Activated CD4-positive, alpha-beta T cell treated with anti-CD3 and anti-CD28 coated beads for 1 hour (primary cell): ENCODE results near the gene LGI4.
"Not testable (repeated sequence)": the region's sequence is repeated elsewhere in the genome, so short reads cannot be mapped to it uniquely, and the experiment has no call there.

ENCODE experiments used
- DNase-seq: peaks from one replicate; pipeline ENCODE4 v3.0.0-alpha.2; 2020

LGI4 gene

DNA sequence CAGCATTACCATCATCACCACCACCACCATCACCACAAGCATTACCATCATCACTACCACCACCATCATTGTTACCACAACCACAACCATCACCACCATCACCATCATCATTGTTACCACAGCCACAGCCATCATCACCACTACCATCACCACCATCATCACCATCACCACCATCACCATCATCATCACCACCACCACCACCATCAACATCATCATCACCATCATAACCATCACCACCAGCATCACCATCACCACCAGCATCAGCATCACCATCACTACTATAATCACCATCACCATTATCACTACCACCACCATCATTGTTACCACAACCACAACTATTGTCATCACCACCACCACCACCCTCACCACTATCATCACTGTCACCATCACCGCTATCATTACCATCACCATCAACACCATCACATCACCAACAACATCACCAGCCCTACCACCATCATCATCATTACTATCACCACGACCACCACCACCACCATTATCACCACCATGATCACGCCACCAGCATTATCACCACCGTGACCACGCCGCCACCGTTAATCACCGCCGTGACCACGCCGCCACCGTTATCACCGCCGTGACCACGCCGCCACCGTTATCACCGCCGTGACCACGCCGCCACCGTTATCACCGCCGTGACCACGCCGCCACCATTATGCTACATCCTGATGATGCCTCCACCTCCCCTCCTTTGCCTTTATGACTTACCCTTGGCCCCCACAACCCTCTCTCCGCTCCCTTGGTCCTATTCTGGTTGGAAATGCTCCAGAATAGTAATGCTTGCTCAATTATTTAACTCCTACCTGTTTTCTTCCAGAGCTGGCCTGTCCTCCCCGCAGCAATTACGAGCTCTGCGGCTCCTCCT lies 29.2 kb downstream of the LGI4 start:
- DNase-seq: no peak

DNA sequence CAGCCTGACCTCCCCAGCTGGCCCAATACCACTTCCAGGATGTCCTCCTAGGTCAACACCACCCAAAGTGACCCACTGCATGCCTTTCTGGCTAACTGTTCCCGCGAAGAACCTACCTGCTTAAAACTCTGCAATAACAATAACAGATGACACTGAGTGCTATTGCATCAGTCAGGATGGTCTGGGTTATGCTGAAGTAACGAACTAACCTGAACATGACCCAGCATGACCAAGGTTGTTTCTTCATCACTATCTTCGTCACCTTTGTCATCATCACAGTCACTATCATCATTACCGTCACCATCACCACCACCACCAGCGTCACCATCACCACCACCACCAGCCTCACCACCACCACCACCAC lies 29.8 kb downstream of the LGI4 start:
- no peak for DNase-seq

DNA sequence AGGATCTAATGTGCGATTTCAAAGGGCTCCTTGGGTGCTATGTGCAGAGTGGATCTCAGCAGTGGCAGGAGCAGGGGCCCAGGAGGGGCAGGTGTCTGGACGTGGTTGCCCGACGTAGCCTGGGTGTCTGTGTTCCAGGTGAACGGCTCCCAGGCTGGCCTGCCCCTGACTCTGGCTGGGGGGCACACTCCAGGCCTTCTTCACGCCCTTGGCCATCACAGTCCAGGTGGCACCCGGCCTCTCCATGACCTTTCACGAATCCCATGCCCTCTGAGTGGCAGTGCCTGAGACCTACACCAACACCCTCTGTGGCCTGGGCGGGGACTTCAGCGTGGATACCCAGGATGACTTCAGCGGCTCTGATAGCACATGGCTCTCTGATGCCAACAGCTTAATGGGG lies 30.5 kb downstream of the LGI4 start:
- no peak for DNase-seq

DNA sequence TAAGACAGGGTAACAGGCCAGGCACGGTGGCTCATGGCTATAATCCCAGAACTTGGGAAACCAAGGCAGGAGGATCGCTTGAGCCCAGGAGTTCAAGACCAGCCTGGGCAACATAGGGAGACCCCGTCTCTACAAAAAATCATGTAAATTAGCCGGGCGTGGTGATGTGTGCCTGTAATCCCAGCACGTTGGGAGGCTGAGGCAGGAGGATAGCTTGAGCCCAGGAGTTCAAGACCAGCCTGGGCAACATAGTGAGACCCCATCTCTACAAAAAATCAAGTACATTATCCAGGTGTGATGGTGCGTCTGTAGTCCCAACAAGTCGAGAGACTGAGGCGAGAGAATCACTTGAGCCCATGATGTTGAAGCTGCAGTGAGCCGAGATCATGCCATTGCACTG lies 31.2 kb downstream of the LGI4 start:
- DNase-seq: not testable (repeated sequence)

DNA sequence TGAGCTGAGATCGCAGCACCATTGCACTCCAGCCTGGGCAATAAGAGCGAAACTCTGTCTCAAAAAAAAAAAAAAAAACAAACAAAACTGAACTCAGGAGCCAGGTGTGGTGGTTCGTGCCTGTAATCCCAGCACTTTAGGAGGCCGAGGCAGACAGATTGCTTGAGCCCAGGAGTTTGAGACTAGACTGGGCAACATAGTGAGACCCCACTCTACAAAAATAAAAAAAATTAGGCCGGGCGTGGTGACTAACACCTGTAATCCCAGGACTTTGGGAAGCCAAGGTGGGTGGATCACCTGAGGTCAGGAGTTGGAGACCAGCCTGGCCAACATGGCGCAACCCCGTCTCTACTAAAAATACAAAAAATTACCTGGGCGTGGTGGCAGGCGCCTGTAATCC lies 32.9 kb downstream of the LGI4 start:
- not testable (repeated sequence) for DNase-seq

DNA sequence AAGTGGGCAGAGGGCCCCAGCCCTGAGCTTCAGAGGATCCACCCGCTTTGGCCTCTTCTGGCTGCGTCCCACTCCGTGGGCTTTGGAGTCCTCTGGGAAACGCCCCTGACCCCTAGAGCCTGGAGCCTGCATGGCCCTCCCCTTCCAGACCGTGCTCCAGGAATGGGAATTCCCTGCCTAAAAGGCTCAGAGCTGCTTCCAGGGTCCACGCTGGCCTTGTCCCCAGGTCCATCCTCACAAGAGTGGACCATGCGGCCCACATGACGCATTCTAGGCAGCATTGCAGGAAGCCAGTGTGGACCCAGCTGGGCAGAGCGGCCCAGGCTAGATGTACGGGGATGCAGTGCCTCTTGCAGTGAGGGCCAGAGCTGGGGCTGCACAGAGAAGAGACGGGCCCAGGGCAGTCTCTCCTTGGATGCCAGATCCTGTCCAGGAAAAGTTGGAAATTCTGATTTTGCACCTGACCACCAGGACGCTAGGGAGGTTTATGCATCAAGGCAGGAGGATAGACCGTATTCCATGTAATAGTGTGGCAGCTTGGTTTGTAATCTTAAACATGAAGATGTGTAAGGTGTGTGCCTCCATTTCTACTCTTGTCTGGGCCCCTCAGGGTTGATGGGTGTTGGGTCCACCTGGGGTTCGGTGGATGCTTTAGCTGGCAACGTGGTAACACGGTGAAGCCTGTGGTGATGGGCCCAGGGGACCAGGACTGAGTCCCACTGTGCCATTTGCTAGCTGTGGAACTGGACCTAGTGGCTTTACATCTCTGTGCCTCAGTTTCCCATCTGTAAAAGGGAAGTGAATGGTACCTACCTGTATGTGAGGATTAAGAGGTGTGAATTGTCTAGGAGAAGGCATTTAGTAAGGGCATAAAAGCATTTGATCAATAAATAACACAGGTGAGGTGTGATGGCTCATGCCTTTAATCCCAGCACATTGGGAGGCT lies 34.0 kb downstream of the LGI4 start:
- DNase-seq: no peak

DNA sequence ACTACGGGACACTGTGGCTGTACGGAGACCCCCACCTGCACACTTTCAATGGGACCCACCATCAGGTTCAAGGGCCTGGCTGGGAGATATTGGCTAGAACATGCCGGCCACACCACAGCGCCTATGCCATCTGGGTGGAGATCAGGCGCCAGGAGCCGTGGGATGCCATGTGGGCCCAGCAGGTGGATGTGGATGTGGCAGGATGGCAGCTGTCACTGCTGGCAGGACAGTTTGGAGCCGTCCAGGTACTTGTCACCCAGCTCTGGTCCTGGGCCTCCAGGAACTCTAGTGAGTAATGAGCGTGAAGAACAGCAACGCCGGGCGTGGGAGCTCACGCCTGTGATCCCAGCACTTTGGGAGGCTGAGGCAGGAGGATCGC lies 35.0 kb downstream of the LGI4 start:
- DNase-seq: no peak

DNA sequence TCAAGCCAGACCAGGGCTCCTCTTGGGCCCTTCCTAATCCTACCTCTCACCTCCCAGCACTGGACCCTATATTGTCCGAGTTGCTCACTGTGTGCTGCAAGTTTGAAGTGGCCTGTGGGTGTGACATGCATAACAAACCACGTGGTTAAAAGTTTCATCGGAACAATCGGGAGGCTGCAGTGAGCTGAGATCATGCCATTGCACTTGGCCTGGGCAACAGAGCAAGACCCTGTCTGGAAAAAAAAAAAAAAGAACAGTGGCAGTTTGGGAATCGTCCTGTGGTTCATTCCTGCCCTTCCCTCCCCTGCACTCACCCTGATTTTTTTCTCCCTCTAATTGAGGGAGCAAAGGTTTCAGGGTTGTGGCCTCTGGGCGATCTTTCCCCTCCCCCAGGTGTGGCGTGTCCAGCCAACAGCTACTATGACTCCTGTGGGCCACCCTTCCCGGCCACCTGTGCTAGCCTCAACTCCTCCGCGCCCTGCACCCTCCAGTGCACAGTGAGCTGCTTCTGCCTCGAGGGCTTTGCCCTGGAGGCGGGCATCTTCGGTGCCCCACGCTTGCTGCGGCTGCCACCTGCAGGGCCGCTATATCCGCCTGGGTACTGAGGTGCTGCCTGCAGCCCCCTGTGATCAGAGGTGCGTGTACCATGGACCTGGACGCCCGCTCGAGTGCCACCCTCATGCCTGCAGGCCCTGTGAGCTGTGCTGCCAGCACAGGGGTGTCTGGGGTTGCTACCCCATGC lies 35.5 kb downstream of the LGI4 start:
- DNase-seq: no peak

DNA sequence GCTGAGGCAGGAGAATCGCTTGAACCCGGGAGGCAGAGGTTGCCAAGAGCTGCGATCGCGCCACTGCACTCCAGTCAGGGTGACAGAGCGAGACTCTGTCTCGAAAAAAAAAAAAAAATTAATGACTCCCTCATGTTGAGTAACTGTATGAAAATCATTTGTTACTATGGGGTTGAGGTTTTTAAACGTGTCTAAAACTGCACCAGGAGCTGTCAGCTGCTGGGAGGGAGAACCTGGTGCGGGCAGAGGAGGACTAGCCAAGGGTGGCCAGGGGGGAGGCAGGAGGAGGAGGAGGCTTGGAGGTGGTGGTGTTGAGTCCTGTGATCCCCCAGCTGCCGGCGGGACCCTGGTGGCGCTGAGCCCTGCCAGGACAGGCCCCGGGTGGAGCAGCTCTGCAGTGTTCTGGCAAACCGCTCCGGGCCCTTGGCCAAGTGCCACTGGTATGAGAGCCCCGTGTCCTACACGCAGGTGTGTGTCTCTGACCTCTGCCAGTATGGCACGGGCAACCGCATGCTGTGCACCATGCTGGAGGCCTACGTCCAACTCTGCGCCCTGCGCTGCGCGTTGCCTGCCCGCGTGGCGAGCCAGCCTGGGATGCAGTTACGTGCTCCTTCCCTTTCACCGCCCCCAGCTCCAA lies 36.3 kb downstream of the LGI4 start:
- DNase-seq: no peak

DNA sequence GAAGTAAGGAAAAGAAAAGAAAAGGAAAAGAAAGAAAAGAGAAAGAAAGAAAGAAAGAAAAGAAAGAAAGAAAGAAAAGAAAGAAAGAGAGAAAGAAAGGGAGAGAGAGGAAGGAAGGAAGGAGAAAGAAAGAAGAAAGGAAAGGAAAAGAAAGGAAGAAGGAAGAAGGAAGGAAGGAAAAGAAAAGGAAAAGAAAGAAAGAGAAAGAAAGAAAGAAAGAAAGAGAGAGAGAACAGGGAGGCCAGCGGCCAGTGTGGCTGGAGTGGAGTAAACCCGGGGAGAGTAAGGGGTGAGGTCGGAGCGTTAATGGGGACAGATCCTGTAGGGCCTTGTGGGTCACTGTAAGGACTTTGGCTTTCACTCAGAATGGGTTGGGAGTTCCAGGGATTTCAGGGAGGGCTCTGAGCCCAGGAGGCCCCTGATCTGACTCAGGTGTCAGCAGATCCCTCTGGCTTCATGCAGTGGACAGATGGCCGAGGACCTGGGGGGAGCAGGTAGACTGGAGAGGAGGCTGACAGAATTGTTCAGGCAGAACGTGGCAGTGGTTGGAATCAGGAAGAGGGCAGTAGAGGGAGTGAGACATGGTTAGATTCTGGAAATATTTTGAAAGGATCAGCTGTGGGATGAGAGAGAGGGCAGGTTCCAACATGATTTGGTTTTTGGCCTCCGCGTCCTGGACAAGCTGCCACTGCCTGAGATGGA lies 39.0 kb downstream of the LGI4 start:
- no peak for DNase-seq

DNA sequence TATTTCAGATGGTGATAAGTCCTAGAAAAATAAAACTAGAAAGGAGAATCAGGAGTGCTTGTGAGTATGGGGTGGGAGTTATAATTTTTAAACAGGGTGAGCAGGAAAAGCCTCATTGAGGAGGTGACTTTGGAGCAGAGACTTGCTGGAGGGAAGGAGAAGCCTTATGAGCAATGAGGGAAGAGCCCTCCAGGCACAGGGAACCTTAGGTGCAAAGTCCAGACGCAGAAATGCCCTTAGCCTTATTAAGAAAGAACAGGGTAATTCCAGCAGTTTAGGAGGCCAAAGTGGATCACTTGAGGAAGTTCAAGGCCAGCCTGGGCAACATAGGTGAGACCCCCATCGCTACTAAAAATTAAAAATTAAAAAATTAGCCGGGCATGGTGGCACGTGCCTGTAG lies 40.2 kb downstream of the LGI4 start:
- no peak for DNase-seq

DNA sequence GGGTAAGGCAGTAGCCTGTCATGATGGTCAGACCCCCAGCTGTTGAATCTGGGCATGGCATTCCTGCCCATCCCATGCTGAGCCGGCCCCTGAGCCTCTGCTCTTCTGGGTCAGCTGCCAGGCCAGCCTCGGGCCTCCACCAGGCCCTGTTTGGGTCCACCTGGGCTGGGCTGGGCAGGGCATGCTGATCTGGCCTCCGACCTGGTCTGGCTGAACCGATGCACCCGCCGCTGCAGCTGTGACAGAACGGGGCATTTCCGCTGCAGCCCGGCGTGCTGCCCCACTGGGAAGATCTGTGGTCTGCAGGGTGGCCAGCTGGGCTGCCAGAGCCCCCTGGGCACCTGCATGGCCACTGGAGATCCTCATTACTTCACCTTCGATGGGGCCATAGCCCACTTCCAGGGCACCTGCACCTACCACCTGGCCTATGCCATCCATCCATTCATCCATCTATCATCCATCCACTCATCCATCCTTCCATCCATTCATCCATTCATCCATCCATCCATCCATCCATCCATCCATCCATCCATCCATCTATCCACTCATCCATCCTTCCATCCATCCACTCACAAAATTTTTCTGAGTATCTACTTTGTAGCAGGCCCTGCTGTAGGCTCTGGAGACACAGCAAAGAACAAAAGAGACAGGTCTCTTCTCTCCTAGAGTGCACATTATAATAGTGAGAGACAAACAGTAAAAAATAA lies 40.8 kb downstream of the LGI4 start:
- DNase-seq: no peak

DNA sequence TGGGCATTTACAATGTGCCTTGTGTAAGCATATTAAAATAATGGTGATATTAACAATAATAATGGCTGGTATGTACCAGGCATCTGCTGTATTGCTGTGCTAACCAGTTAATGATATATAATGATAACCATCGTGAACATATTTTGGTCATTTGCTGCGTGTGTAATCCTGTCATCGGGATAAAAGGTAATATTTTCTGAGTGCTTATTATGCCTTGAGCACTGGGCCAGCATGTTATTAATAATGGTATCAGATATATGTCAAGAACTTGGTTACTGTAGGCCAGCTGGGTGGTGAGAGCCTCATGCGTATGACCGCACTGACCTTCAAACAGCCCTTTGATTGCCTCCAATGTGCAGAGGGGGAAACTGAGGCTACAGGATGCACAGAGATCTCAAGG lies 41.4 kb downstream of the LGI4 start:
- no peak for DNase-seq

DNA sequence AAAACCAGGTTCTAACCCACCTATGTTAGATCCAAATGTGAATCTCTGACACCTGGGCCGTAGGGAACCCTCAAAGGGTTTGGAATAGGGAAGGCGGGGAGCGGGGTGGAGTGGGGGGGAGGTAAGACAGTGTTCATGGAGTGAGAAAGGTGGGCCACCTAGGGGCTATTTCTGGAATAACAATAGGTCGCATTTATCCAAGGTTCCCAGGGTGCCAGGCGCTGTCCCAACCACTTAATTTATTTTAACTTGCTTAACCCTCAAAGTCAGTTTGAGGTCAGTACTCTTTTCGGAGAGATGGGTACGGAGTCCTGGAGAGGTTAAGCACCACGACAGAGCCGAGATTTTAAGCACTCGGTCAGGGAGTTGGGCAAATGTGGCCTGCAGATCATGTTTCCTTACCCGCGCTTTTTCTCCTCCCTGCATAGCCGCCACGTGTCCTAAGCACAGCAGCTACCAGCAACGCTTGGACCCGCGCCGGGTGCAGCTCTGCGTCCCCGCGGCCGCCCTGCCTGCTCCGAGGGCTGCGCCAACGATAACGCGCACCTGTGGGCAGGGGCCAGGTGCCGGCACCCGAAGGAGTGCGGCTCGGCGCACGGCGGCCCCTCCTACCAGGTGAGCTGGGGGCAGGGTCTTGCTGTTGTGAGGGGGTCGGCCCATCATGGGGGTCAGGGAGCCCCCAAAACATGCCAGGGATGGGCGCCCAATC lies 44.2 kb downstream of the LGI4 start:
- no peak for DNase-seq

DNA sequence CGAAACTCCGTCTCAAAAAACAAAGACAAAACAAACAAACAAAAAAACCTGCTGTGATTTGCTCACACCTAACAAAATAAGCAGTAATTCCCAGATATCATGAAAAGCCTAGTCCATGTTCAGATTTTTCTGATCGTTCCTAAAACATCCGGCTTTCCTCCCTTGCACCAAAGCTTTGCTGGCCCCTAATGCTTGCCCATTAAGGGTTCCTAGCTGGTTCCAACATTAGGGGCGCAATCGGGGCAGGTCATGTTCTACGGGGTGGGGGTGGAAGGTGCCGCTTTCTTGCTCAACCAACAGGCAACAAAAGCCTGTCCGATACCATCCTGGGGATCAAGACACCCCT lies 44.7 kb downstream of the LGI4 start:
- no peak for DNase-seq

DNA sequence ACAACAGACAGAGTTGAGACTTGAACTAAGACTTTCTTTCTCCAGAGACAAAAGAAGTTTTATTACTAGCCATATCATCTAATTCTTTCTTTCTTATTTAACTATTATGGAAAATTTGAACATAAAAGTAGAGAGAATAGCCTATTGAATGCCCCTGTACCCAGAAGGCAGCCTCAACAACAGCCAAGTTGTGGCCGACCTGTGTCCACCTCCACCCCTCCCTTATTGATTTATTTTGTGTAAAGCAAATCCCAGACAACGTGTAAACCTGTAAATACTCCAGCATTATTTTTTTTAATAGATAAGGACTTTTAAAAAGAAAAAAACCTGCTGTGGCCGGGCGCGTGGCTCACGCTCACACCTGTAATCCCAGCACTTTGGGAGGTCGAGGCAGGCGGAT lies 45.3 kb downstream of the LGI4 start:
- no peak for DNase-seq

DNA sequence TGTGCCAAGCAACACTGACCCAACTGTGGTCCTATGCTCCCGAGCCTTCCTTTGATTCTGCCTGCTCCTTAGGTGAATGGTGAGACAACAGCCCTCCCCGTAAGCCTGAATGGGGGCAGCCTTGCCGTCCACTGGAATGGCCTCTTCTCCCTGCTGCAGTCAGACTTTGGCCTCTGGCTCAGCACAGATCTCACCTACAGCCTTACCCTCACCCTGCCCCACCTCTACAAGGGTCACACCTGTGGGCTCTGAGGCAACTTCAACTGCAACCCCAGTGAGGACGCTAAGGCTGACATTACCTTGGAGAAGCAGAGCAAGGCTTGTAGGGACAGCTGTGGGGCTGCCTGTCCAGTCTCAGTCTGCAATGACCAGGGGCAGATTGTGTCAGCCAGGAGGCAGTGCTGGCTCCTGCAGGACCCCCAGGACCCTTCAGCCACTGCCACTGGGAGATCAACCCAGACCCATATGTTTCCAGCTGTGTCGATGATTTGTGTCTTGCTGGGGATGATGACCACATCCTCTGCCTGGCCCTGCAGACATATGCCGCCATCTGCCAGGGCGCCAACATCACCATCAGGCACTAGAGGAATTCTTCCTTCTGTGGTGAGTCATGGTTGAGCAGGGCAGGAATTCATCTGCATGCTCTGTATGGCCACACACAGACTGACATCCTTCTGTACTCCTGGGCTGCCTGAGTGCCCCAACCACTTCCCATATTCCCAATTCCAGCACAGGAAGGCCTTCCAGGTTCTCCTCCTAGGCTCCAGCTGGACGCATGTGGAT lies 46.5 kb downstream of the LGI4 start:
- DNase-seq: no peak

DNA sequence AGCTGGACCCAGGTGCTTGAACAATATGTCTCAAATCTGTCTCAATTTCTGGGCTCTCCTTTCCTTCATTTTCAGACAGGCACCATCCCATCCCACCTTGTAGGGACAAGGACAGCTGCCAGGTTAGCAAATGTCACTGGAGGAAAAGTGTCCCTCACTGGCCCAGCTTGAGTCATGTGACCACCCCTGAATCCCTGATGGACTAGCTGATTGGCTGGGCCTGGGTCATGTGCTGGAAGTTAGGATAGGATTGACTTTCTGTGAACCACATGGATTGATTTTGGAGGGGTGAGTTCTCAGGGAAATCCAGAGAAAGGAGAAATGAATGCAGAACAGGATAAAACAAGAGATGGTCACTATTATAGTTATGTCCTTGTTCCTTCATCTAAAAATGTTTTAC lies 47.5 kb downstream of the LGI4 start:
- no peak for DNase-seq

DNA sequence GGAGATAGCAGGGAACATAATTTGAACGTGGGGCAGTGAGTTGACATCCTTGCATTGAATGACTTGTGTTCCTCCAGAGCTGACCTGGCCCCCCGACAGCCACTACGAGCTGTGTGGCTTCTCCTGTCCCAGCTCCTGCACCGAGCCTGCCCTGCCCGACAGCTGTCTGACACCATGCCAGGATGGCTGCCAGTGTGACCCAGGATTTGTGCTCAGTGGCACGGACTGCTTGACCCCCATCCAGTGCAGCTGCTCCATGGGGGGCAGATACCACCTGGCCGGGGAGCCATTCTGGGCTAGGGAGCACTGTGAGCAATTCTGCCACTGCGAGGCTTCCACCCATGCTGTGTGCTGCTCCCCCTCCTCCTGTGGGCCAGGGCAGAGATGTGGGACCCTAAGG lies 48.4 kb downstream of the LGI4 start:
- DNase-seq: no peak

DNA sequence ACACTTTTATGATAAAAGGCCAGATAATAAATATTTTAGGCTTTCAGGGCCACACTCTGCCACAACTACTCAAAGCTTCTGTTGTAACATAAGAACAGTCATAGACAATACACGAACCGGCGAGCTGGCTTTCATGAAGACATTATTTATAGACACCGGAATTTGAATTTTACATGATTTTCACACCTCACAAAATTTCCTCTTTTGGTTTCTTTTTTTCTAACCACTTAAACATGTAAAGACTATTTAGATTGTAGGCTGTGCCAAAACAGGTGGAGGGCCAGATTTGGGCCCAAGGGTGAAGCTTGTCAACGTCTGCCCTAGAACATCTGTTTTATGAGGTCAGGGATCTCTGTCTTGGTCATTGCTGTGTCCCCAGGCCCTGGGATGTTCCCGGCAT lies 48.9 kb downstream of the LGI4 start:
- DNase-seq: no peak

DNA sequence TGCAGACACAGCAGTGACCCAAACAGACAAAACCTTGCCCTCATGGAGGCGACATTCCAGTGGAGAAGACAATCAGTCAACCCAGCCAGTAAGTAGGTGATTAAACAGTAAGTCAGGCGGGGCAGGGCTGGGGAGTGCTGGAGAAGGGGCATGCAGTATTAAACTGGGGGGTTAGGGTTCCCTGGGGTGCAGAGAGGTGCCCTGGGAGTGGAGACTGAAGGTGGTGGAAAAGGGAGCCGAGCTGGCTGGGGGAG lies 50.4 kb downstream of the LGI4 start:
- DNase-seq: no peak
